ENCODE data around the gene SLX1A. TPM values are rescaled to one million over a fixed set of nuclear protein-coding genes. Genes with fewer than 3 reads are reported as not detected.

The SLX1A gene
- total and polyA plus RNA-seq, 2 donors (not counting 1 experiment from before 2014, with no cell fraction given), result 64.6 to 108 TPM

DNA sequence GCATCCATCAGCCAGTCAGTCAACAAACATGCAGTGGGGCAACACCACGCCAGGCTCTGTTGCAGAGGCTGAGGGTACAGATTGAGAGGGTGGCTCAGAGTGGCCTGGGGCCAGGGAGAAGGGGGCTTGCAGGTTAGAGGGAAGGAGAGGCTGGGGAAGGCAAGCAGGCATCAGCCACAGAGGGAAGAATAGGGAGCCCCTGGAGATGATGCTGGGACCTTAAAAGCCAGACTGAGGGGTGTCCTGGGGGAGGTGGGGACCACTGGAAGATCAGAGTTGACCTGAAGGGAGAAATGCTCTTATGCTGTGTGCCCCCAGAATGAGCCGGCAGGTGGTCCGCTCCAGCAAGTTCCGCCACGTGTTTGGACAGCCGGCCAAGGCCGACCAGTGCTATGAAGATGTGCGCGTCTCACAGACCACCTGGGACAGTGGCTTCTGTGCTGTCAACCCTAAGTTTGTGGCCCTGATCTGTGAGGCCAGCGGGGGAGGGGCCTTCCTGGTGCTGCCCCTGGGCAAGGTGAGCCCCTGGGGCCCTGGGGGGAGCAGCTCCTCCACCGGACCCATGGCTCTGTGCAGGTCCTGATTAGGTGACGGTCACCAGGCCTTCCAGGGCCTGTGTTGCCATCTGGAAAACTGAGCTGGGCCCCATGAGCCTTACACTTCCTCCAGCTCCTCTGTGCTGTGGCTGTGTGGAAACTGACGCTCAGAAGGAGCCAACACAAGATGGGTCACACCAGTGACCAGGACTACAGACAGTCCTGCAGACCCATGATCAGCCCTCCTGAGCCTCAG is 8.6 kb upstream of the SLX1A start:
- H3K4me1 Mint-ChIP-seq, result peaks cover 46% of the 10 kb centered on the region
- H2AFZ ChIP-seq (ENCODE audit: insufficient read depth, low read depth, low read length, poor library complexity, severe bottlenecking), result peak overlapping the region; percentile 2
- intact Hi-C loops (cut with micrococcal nuclease), result no loop called here
- H3K27me3 Mint-ChIP-seq, result no peaks in the 10 kb centered on the region
- ATAC-seq (ENCODE audit: low read depth), result no peak
- peak overlapping the region; percentile 90 for H3K4me3 Mint-ChIP-seq
- H3K36me3 ChIP-seq (replicated peaks in 1 of 2; ENCODE audit: control extremely low read depth in 1 of 2, control insufficient read depth in 1 of 2, extremely low read depth in 1 of 2, insufficient read depth in 2 of 2, low read length in 1 of 2), result peaks cover 0 to 42% of the 10 kb centered on the region in 2 experiments
- H3K27ac Mint-ChIP-seq, result peak overlapping the region; percentile 99
- POLR2A ChIA-PET, result interaction anchor here (0.6 to 4.9 kb wide), 14 partner anchors 19 to 843 kb away, joined by 3 to 97 read pairs (median 4); partner anchors contain the start of genes ALDOA, MAPK3, SEPTIN1 and TBX6
- CTCF ChIA-PET, result interaction anchor here (1.2 to 4.8 kb wide), 4 partner anchors 93 to 245 kb away, joined by 4 to 49 read pairs (median 4); partner anchors contain the start of genes ALDOA, DCTPP1 and TBX6
- H3K4me3 ChIP-seq (ENCODE audit: control extremely low read depth in 1 of 5, extremely low read depth in 1 of 5, insufficient read depth in 1 of 5, low read depth in 2 of 5, low read length in 4 of 5), result peak overlapping the region; percentile 44 to 99 (median 97)
- peak overlapping the region; percentile 98 for H3K9ac ChIP-seq (ENCODE audit: low read length)
- no peak for DNase-seq
- 17% methylated on average over 13 of the region's 13 CpGs for WGBS (ENCODE audit: insufficient coverage)
- H3K79me2 ChIP-seq (ENCODE audit: control insufficient read depth, insufficient read depth, low read length), result peaks cover 46% of the 10 kb centered on the region
- peak overlapping the region; percentile 97 for H3K4me2 ChIP-seq (replicated peaks; ENCODE audit: low read depth, low read length, poor library complexity, severe bottlenecking)
- TF ChIP-seq, protein P1, sequence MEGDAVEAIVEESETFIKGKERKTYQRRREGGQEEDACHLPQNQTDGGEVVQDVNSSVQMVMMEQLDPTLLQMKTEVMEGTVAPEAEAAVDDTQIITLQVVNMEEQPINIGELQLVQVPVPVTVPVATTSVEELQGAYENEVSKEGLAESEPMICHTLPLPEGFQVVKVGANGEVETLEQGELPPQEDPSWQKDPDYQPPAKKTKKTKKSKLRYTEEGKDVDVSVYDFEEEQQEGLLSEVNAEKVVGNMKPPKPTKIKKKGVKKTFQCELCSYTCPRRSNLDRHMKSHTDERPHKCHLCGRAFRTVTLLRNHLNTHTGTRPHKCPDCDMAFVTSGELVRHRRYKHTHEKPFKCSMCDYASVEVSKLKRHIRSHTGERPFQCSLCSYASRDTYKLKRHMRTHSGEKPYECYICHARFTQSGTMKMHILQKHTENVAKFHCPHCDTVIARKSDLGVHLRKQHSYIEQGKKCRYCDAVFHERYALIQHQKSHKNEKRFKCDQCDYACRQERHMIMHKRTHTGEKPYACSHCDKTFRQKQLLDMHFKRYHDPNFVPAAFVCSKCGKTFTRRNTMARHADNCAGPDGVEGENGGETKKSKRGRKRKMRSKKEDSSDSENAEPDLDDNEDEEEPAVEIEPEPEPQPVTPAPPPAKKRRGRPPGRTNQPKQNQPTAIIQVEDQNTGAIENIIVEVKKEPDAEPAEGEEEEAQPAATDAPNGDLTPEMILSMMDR (IDR thresholded peaks at IDR 0.05), result no peak
- TF ChIP-seq EZH2 (IDR thresholded peaks at IDR 0.05; ENCODE audit: borderline replicate concordance, insufficient read depth, low read depth, low read length, poor library complexity, severe bottlenecking), result no peak
- no peaks in the 10 kb centered on the region for H3K9me3 Mint-ChIP-seq (ENCODE audit: insufficient read depth)
- no peaks in the 10 kb centered on the region for H3K27me3 ChIP-seq (replicated peaks in 1 of 4; ENCODE audit: control extremely low read depth in 1 of 4, control insufficient read depth in 3 of 4, insufficient read depth in 4 of 4, low read length in 3 of 4)
- peaks cover 42% of the 10 kb centered on the region for H4K20me1 ChIP-seq (ENCODE audit: control insufficient read depth, insufficient read depth, low read length, poor library complexity, severe bottlenecking)
- peak overlapping the region; percentile 78 to 87 for H3K27ac ChIP-seq (ENCODE audit: low read length in 2 of 2)
- peaks cover 40 to 48% of the 10 kb centered on the region in 2 donors for H3K4me1 ChIP-seq (ENCODE audit: control insufficient read depth in 2 of 2, insufficient read depth in 2 of 2, low read length in 2 of 2)
- no peaks in the 10 kb centered on the region for H3K9me3 ChIP-seq (ENCODE audit: control extremely low read depth in 1 of 3, control insufficient read depth in 2 of 3, insufficient read depth in 1 of 3, low read length in 2 of 3)
